Endodermal cell (in vitro differentiated cells): ENCODE measurements around the gene ODAD3. TPM values are rescaled to one million over a fixed set of nuclear protein-coding genes. Genes with fewer than 3 reads are reported as not detected.

ENCODE experiments used
- DNase-seq: peaks from one replicate; pipeline ENCODE4 v3.0.0-alpha.2; 2017
- H3K27ac ChIP-seq: 2 replicates; pipeline ENCODE4 v1.5.1; 2013; ENCODE audit warnings: mild to moderate bottlenecking, low read depth, low read length, moderate library complexity
- H3K27me3 ChIP-seq: 2 replicates; pipeline ENCODE4 v1.6.1; 2013; ENCODE audit warnings: mild to moderate bottlenecking, low read length, moderate library complexity; ENCODE audit not compliant: insufficient read depth, control insufficient read depth, poor library complexity, severe bottlenecking
- H3K36me3 ChIP-seq: 2 replicates; pipeline ENCODE4 v1.7.0; 2013; ENCODE audit warnings: mild to moderate bottlenecking, low read length, moderate library complexity; ENCODE audit not compliant: control insufficient read depth, insufficient read depth
- H3K4me1 ChIP-seq: one replicate; pipeline ENCODE4 v1.7.0; 2013; ENCODE audit warnings: low read length; ENCODE audit not compliant: control insufficient read depth, insufficient read depth
- H3K4me3 ChIP-seq: 2 replicates; pipeline ENCODE4 v1.5.1; 2013; ENCODE audit warnings: mild to moderate bottlenecking, low read length, moderate library complexity
- H3K9ac ChIP-seq: 2 replicates; pipeline ENCODE4 v1.6.1; 2013; ENCODE audit warnings: mild to moderate bottlenecking, low read length, moderate library complexity; ENCODE audit not compliant: poor library complexity, severe bottlenecking; ENCODE audit errors: extremely low read depth
- H3K9me3 ChIP-seq: 2 replicates; pipeline ENCODE4 v1.6.1; 2013; ENCODE audit warnings: mild to moderate bottlenecking, low read length, moderate library complexity; ENCODE audit not compliant: control insufficient read depth
- H3K27ac Mint-ChIP-seq: 2 replicates; pipeline ENCODE4 v1.8.0; 2020; ENCODE audit warnings: mixed read lengths
- H3K27me3 Mint-ChIP-seq: 2 replicates; pipeline ENCODE4 v1.8.0; 2021; ENCODE audit warnings: mild to moderate bottlenecking, mixed read lengths; ENCODE audit not compliant: insufficient read depth
- H3K36me3 Mint-ChIP-seq: 2 replicates; pipeline ENCODE4 v1.8.0; 2020; ENCODE audit warnings: low read depth, mixed read lengths
- H3K4me1 Mint-ChIP-seq: 2 replicates; pipeline ENCODE4 v1.8.0; 2020; ENCODE audit warnings: mixed read lengths
- H3K4me3 Mint-ChIP-seq: 2 replicates; pipeline ENCODE4 v1.8.0; 2020; ENCODE audit warnings: mild to moderate bottlenecking, moderate library complexity, mixed read lengths
- H3K9me3 Mint-ChIP-seq: 2 replicates; pipeline ENCODE4 v1.8.0; 2020; ENCODE audit warnings: mild to moderate bottlenecking, mixed read lengths
- CTCF ChIP-seq: fragments of 200-600 bp; sonication (generic); conservative IDR thresholded peaks from 2 replicates; pipeline ENCODE4 v1.5.0; 2021; ENCODE audit warnings: antibody characterized with exemption, mild to moderate bottlenecking
- WGBS, 2 experiments: methylation state at CpG; one replicate each; pipeline versions ENCODE4 v1.1.5 to v1.1.7; 2013; ENCODE audit warnings: missing lambda C conversion rate in 2 of 2, mixed read lengths in 1 of 2; ENCODE audit not compliant: insufficient coverage in 1 of 2, insufficient read length in 1 of 2; 5-methylcytosine and 5-hydroxymethylcytosine counted together
- total RNA-seq, 2 donors: library from RNA; stranded (reverse); fragmentation: NEBNext Ultra II Directional in 1 of 2; extraction: Animal tissue kit (Norgen Biotek cat#: 25700) in 1 of 2; gene quantifications; 2 replicates in 1 of 2; 3 replicates in 1 of 2; pipeline ENCODE4 v1.2.1, GENCODE V29; 2021

Gene ODAD3
- total RNA-seq, 2 donors from 2014 or later = 0.88 to 2.4 TPM

- TF ChIP-seq CTCF = no peak
- Mint-ChIP-seq H3K4me3 (no peak overlapping the region), H3K9me3 (no peaks in the 10 kb centered on the region), H3K27me3 (peaks cover 50% of the 10 kb centered on the region), H3K36me3 (no peaks in the 10 kb centered on the region), H3K27ac (no peak overlapping the region), H3K4me1 (peaks cover 7% of the 10 kb centered on the region)
- H3K9me3 ChIP-seq = no peaks in the 10 kb centered on the region
- H3K4me3 ChIP-seq = no peak overlapping the region
- no peaks in the 10 kb centered on the region for H3K36me3 ChIP-seq
- no peak overlapping the region for H3K27ac ChIP-seq
- no peak overlapping the region for H3K9ac ChIP-seq
- peaks cover 57% of the 10 kb centered on the region for H3K27me3 ChIP-seq
- peaks cover 3% of the 10 kb centered on the region for H3K4me1 ChIP-seq
- DNase-seq = no peak
- 85 to 89% methylated on average over 21 to 27 of the region's 27 CpGs for WGBS, 2 experiments
These were observed 11.6 kb downstream of the ODAD3 start for GRCh38 chr19:11423164-11423790.

- Histone ChIP-seq H3K4me1 (peaks cover 3% of the 10 kb centered on the region), H3K36me3 (no peaks in the 10 kb centered on the region), H3K4me3 (peak overlapping the region; percentile 29), H3K9ac (no peak overlapping the region), H3K9me3 (no peaks in the 10 kb centered on the region), H3K27ac (no peak overlapping the region), H3K27me3 (peaks cover 57% of the 10 kb centered on the region)
- Mint-ChIP-seq H3K4me1 (peaks cover 9% of the 10 kb centered on the region), H3K27me3 (peaks cover 50% of the 10 kb centered on the region), H3K4me3 (peak overlapping the region; percentile 50), H3K9me3 (no peaks in the 10 kb centered on the region), H3K36me3 (peaks cover 2% of the 10 kb centered on the region), H3K27ac (no peak overlapping the region)
- TF ChIP-seq CTCF = no peak
- peak; percentile 98 for DNase-seq
- 34 to 43% methylated on average over 25 to 56 of the region's 56 CpGs for WGBS, 2 experiments
These were observed 12.5 kb downstream of the ODAD3 start for GRCh38 chr19:11422163-11423065.

- Mint-ChIP-seq H3K27me3 (peaks cover 50% of the 10 kb centered on the region), H3K4me1 (peaks cover 9% of the 10 kb centered on the region), H3K4me3 (peak overlapping the region; percentile 50), H3K27ac (no peak overlapping the region), H3K9me3 (no peaks in the 10 kb centered on the region), H3K36me3 (peaks cover 3% of the 10 kb centered on the region)
- H3K36me3 ChIP-seq = no peaks in the 10 kb centered on the region
- H3K9ac ChIP-seq = no peak overlapping the region
- peaks cover 3% of the 10 kb centered on the region for H3K4me1 ChIP-seq
- peak overlapping the region; percentile 29 for H3K4me3 ChIP-seq
- TF ChIP-seq CTCF = no peak
- H3K9me3 ChIP-seq = no peaks in the 10 kb centered on the region
- peaks cover 57% of the 10 kb centered on the region for H3K27me3 ChIP-seq
- H3K27ac ChIP-seq = no peak overlapping the region
- WGBS, 2 experiments = 20 to 27% methylated on average over 25 to 36 of the region's 36 CpGs
- peak; percentile 98 for DNase-seq
These were observed 13.4 kb downstream of the ODAD3 start for GRCh38 chr19:11421371-11422098.
